Measurements from ENCODE around the gene TSPAN9.

The TSPAN9 gene

DNA sequence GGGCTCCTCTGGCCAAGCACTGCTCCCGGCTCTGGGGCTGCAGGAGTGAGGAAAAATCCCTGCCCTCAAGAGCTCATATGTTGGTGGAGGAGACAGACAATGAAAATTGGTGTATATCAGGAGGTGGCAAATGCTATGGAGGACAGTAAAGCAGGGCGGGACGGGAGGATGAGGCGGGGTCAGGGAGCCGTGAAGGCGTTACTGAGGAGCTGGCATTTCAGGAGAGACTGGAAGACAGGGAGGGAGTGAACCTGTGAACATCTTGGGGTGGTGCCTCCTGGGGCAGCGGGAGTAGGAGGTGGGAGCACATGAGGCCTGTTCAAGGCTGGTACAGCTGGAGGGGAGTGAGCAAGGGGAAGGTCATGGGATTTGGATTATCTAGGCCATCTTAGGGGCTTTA lies 26.6 kb downstream of the TSPAN9 start:
- no peaks in the 10 kb centered on the region for H3K36me3 ChIP-seq (ENCODE audit: insufficient read depth, low read length)
- H3K27me3 ChIP-seq (ENCODE audit: insufficient read depth, low read length), result no peaks in the 10 kb centered on the region
- H3K9me3 ChIP-seq (ENCODE audit: low read length), result peaks cover 1% of the 10 kb centered on the region
- no peak overlapping the region for H2AFZ ChIP-seq (ENCODE audit: low read depth, low read length)
- no peak overlapping the region for H3K4me3 ChIP-seq (ENCODE audit: low read length)
- peaks cover 15% of the 10 kb centered on the region for H3K4me1 ChIP-seq (ENCODE audit: insufficient read depth, low read length)

GRCh38 chr12:3105690-3106479 lies 28.7 kb downstream of the TSPAN9 start:
- Histone ChIP-seq H3K36me3 (ENCODE audit: insufficient read depth, low read length) (no peaks in the 10 kb centered on the region), H3K4me3 (ENCODE audit: low read length) (no peak overlapping the region), H2AFZ (ENCODE audit: low read depth, low read length) (no peak overlapping the region), H3K9me3 (ENCODE audit: low read length) (no peaks in the 10 kb centered on the region), H3K4me1 (ENCODE audit: insufficient read depth, low read length) (peaks cover 15% of the 10 kb centered on the region), H3K27me3 (ENCODE audit: insufficient read depth, low read length) (no peaks in the 10 kb centered on the region)

DNA sequence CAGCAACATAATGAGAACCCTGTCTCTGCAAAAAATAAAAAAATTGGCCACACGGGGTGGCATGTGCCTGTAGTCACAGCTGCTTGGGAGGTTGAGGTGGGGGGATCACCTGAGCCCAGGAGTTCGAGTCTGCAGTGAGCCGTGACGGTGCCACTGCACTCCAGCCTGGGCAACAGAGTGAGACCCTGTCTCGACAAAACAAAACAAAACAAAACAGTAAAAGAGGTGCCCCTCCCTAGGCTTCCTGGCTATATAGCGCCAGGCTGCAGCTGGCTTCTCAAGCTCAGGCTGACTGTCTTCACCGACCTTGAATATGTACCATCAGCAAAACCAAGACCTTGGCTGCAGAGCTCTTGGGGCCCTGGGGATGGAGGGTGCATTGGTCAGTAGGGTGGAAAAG lies 29.4 kb downstream of the TSPAN9 start:
- H3K36me3 ChIP-seq (ENCODE audit: insufficient read depth, low read length), result no peaks in the 10 kb centered on the region
- H3K4me3 ChIP-seq (ENCODE audit: low read length), result no peak overlapping the region
- H3K27me3 ChIP-seq (ENCODE audit: insufficient read depth, low read length), result no peaks in the 10 kb centered on the region
- H3K4me1 ChIP-seq (ENCODE audit: insufficient read depth, low read length), result peaks cover 15% of the 10 kb centered on the region
- no peak overlapping the region for H2AFZ ChIP-seq (ENCODE audit: low read depth, low read length)
- H3K9me3 ChIP-seq (ENCODE audit: low read length), result no peaks in the 10 kb centered on the region

DNA sequence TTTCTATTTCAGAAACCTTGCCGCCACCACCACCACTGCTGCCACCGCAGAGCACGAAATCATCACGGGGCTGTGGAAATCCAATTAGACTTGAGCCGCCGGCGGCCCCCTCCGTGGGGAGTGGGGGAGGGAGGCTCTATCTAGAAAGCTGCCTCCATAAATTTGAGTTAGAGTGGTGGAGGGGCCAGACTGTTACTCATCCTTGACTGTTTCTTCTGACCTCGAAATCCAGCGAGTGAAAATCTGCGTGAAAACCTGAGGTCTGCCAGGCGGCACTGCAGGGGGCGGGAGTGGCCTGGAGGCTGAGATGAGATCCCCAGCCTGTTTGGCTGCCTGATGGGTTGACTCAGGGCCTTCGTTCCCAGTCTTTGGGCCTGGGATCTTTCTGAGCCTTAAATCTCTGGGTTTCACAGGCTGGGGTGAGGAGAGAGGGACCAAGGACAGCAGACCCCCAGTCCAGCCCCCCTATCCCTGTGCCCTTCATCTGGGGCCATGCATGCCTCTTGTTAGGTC lies 29.9 kb downstream of the TSPAN9 start:
- Histone ChIP-seq H3K27me3 (ENCODE audit: insufficient read depth, low read length) (no peaks in the 10 kb centered on the region), H3K9me3 (ENCODE audit: low read length) (no peaks in the 10 kb centered on the region), H3K4me3 (ENCODE audit: low read length) (no peak overlapping the region), H3K4me1 (ENCODE audit: insufficient read depth, low read length) (peaks cover 15% of the 10 kb centered on the region), H2AFZ (ENCODE audit: low read depth, low read length) (no peak overlapping the region), H3K36me3 (ENCODE audit: insufficient read depth, low read length) (no peaks in the 10 kb centered on the region)

GRCh38 chr12:3107954-3108353 lies 30.8 kb downstream of the TSPAN9 start:
- H3K4me1 ChIP-seq (ENCODE audit: insufficient read depth, low read length), result peaks cover 15% of the 10 kb centered on the region
- H3K36me3 ChIP-seq (ENCODE audit: insufficient read depth, low read length), result no peaks in the 10 kb centered on the region
- no peak overlapping the region for H3K4me3 ChIP-seq (ENCODE audit: low read length)
- no peaks in the 10 kb centered on the region for H3K27me3 ChIP-seq (ENCODE audit: insufficient read depth, low read length)
- H2AFZ ChIP-seq (ENCODE audit: low read depth, low read length), result no peak overlapping the region
- no peaks in the 10 kb centered on the region for H3K9me3 ChIP-seq (ENCODE audit: low read length)

GRCh38 chr12:3110578-3110977 lies 33.4 kb downstream of the TSPAN9 start:
- no peak overlapping the region for H3K4me3 ChIP-seq (ENCODE audit: low read length)
- no peaks in the 10 kb centered on the region for H3K9me3 ChIP-seq (ENCODE audit: low read length)
- no peaks in the 10 kb centered on the region for H3K27me3 ChIP-seq (ENCODE audit: insufficient read depth, low read length)
- no peaks in the 10 kb centered on the region for H3K36me3 ChIP-seq (ENCODE audit: insufficient read depth, low read length)
- H2AFZ ChIP-seq (ENCODE audit: low read depth, low read length), result no peak overlapping the region
- peaks cover 4% of the 10 kb centered on the region for H3K4me1 ChIP-seq (ENCODE audit: insufficient read depth, low read length)

DNA sequence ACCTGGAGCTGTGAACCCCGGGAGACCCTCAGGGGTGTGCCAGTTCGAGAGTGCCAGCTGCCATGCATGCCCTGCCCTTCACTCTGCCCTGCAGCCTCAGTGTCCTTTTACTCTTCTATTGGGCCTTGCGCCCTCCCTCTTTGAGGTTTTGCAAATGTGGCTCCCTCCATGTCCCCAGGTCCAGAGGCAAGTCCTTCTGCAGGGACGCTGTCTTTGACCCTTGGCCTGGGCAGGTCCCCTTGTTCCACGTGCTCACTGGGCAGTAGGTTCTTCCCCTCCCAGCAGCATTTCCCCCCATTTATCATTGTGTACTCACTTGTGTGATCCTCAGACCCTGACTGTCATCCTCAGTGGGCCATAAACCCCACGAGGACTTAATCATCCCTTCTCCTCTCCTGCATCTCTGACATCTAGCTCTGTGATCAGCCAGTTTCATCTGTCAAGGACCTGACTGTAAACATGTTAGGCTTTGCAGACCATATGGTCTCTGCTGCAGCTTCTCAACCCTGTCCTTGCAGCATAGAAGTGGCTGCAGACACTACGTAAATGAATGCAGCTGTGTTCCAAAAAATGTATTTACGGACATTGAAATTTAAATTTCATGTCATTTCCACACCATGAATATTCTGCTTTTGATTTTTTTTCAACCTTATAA lies 36.6 kb downstream of the TSPAN9 start:
- H3K36me3 ChIP-seq (ENCODE audit: insufficient read depth, low read length), result no peaks in the 10 kb centered on the region
- no peaks in the 10 kb centered on the region for H3K27me3 ChIP-seq (ENCODE audit: insufficient read depth, low read length)
- no peaks in the 10 kb centered on the region for H3K9me3 ChIP-seq (ENCODE audit: low read length)
- H3K4me3 ChIP-seq (ENCODE audit: low read length), result no peak overlapping the region
- no peak overlapping the region for H2AFZ ChIP-seq (ENCODE audit: low read depth, low read length)
- H3K4me1 ChIP-seq (ENCODE audit: insufficient read depth, low read length), result peaks cover 23% of the 10 kb centered on the region

GRCh38 chr12:3114671-3115070 lies 37.5 kb downstream of the TSPAN9 start:
- Histone ChIP-seq H2AFZ (ENCODE audit: low read depth, low read length) (no peak overlapping the region), H3K27me3 (ENCODE audit: insufficient read depth, low read length) (no peaks in the 10 kb centered on the region), H3K4me3 (ENCODE audit: low read length) (no peak overlapping the region), H3K9me3 (ENCODE audit: low read length) (no peaks in the 10 kb centered on the region), H3K4me1 (ENCODE audit: insufficient read depth, low read length) (peaks cover 23% of the 10 kb centered on the region), H3K36me3 (ENCODE audit: insufficient read depth, low read length) (no peaks in the 10 kb centered on the region)

DNA sequence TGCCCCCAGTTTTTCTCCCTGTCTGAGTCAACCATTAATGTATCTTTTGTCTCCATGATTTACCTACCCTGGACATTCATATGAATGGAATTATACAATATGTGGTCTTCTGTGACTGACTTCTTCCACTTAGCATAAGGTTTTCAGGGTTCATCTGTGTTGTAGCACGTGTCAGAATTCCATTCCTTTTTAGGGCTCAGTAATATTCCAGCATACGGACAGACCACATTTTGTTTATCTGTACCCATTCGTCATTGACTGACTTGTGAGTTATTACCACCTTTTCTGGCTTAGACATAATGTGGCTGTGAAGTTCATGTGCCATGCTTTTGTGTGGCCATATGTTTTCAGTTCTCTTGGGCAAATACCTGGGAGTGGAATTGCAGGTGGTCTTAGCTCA lies 37.9 kb downstream of the TSPAN9 start:
- no peaks in the 10 kb centered on the region for H3K9me3 ChIP-seq (ENCODE audit: low read length)

GRCh38 chr12:3116106-3116844 lies 39.1 kb downstream of the TSPAN9 start:
- Histone ChIP-seq H3K36me3 (ENCODE audit: insufficient read depth, low read length) (no peaks in the 10 kb centered on the region), H3K4me3 (ENCODE audit: low read length) (peak overlapping the region; percentile 31)

More for the DNA sequence above, 37.9 kb downstream of the TSPAN9 start:
- peaks cover 23% of the 10 kb centered on the region for H3K4me1 ChIP-seq (ENCODE audit: insufficient read depth, low read length)
- no peaks in the 10 kb centered on the region for H3K27me3 ChIP-seq (ENCODE audit: insufficient read depth, low read length)
- H3K4me3 ChIP-seq (ENCODE audit: low read length), result no peak overlapping the region
- H2AFZ ChIP-seq (ENCODE audit: low read depth, low read length), result no peak overlapping the region
- no peaks in the 10 kb centered on the region for H3K36me3 ChIP-seq (ENCODE audit: insufficient read depth, low read length)

GRCh38 chr12:3117144-3117581 lies 40.0 kb downstream of the TSPAN9 start:
- Histone ChIP-seq H3K27me3 (ENCODE audit: insufficient read depth, low read length) (no peaks in the 10 kb centered on the region), H2AFZ (ENCODE audit: low read depth, low read length) (no peak overlapping the region), H3K9me3 (ENCODE audit: low read length) (no peaks in the 10 kb centered on the region), H3K4me3 (ENCODE audit: low read length) (peak overlapping the region; percentile 31), H3K36me3 (ENCODE audit: insufficient read depth, low read length) (no peaks in the 10 kb centered on the region), H3K4me1 (ENCODE audit: insufficient read depth, low read length) (peaks cover 23% of the 10 kb centered on the region)

More at GRCh38 chr12:3116106-3116844, 39.1 kb downstream of the TSPAN9 start:
- Histone ChIP-seq H3K4me1 (ENCODE audit: insufficient read depth, low read length) (peaks cover 23% of the 10 kb centered on the region), H2AFZ (ENCODE audit: low read depth, low read length) (no peak overlapping the region), H3K27me3 (ENCODE audit: insufficient read depth, low read length) (no peaks in the 10 kb centered on the region), H3K9me3 (ENCODE audit: low read length) (no peaks in the 10 kb centered on the region)

DNA sequence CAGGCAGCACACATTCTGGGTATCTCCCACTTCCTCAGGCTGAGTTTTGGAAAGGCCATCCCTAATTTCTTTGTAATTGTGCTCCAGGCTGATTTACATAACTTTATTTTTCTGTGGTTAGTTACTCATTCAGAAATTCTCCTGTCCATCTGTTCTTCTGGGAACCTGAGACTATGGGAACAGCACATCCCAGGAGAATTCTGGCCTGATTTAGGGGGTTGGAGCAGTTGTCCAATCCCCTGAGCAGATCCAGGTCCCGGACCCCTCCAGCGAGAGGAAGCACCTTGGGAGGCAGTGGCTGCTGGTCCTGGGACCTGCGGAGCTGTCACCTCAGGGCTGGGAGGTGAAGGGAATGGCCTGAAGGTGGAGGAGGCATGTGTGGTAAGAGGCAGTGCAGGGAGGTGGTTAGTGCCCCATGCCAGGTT lies 40.4 kb downstream of the TSPAN9 start:
- no peak overlapping the region for H3K4me3 ChIP-seq (ENCODE audit: low read length)
- no peaks in the 10 kb centered on the region for H3K36me3 ChIP-seq (ENCODE audit: insufficient read depth, low read length)
- no peaks in the 10 kb centered on the region for H3K27me3 ChIP-seq (ENCODE audit: insufficient read depth, low read length)
- H3K9me3 ChIP-seq (ENCODE audit: low read length), result no peaks in the 10 kb centered on the region
- no peak overlapping the region for H2AFZ ChIP-seq (ENCODE audit: low read depth, low read length)
- peaks cover 23% of the 10 kb centered on the region for H3K4me1 ChIP-seq (ENCODE audit: insufficient read depth, low read length)
